Measurements from ENCODE around the gene SLC15A1.

SLC15A1 gene

DNA sequence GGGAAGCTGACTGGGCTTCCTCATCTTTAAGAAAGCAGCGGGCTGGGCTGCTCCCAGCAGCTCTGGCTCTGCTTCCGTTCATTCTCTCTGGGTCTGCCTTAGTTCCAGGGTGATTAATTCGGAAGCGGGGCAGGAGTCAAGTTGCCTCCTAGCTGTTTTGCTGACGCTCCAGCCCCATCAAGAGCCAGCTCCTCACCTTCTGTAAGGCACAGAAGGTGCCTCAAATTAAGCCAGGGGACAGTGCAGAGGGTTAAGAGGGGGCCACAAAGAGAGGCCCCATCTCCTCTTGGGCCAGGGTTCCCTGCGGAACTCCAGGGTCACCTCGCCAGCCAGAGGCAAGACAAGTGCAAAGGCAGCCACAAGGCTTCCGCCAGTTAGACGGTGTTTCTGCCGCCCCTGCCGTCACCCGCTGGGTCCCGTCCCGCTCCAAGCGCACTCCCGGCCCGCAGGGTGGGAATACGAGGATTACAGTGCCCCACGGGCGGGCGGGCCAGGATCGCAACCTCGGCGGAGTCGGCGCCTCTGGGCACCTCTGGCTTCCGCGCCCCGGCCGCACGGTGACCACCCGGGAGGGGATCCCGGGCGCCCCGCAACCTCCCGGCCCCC lies 508 bp downstream of the SLC15A1 start:
- no peak for DNase-seq (ENCODE audit: low read depth)

DNA sequence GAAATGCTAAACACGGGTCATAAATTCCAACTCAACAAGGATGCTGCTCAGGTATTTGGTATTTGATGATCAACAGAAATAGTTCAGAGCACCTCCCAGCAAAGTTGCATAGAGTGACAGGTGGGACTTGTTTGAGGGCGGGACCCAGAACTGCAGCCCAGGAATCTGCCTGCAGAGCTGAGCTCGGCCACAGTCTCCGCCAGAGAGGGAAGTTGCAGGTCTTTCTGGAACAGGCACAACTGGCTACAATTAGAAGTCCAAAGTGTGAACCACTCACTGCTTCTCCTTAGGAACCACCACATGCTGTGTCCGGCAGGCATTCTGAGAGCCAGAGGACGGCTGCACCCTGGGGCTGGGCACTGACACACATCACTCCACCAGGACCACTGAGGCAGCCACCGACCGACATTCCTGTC lies 1.1 kb downstream of the SLC15A1 start:
- DNase-seq (ENCODE audit: low read depth), result no peak

DNA sequence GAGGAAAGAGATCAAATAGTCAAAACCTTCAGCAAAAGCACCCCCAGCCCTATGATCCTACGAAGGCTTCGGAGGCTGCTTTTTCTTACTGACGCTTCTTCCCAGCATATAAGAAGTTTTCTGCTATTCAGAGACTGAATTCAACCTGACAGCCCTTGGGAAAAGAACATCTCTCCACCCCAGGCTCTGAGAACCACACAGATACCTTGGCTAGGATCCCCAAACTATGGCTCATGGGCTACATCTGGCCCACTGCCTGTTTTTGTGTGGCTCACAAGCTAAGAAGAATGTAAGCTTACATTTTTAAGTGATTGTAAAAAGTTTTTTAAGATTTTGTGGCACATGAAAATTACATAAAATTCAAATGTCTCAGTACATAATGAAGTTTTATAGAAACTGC lies 3.0 kb downstream of the SLC15A1 start:
- DNase-seq (ENCODE audit: low read depth), result no peak

DNA sequence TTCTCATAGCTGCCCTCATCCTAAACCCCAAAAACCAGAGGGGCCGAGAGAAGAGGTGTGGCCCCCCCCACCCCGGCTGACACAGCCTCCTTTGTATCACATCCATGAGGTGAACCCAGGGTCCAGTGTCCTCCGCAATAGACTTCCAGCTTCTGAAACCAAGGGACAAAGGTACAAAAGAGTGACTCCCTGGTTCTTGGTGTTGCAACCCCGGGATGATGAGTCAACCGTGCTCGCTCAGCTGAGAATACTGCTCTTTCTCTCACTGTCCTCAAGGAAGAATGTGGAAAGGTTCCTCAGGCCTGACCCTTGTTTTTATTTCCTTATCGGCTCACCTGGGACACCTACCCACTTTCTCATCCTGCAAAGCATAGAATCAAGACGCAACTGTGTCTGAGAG lies 5.5 kb downstream of the SLC15A1 start:
- no peak for DNase-seq (ENCODE audit: low read depth)

DNA sequence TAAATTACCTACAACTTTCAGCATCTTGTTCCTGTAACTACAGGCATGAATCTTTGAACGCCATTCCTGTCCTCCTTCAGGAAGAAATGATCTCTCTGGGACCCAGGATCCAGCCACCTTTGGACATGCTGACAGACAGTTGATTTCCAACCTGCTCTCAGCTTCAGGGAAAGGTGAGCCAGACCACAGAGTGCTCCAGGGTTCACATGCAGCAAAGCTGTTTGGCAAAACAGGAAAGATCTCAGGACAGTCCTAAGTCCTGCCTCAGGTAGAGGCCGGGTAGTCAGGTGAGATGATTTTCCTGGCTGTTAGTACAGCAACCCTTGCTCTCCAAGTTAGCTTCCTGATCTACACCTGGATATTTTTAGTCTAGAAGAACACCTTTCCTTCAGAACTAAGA lies 9.1 kb downstream of the SLC15A1 start:
- DNase-seq (ENCODE audit: low read depth), result no peak

DNA sequence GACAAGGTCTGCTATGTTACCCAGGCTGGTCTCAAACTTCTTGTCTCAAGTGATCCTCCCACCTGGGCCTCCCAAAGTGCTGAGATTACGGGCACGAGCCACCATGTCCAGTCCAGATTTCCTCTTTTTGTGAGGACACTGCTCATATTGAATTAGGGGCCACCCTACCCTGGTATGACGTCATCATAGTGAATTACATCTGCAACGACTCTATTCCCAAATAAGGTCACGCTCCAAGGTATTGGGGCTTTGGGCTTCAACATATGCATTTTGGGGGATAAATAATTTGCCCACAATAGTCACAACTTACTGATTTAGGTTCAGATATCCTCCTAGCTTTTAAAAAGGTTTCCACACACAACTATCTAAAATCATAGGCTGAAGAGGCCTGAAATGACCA lies 9.5 kb downstream of the SLC15A1 start:
- no peak for DNase-seq (ENCODE audit: low read depth)

DNA sequence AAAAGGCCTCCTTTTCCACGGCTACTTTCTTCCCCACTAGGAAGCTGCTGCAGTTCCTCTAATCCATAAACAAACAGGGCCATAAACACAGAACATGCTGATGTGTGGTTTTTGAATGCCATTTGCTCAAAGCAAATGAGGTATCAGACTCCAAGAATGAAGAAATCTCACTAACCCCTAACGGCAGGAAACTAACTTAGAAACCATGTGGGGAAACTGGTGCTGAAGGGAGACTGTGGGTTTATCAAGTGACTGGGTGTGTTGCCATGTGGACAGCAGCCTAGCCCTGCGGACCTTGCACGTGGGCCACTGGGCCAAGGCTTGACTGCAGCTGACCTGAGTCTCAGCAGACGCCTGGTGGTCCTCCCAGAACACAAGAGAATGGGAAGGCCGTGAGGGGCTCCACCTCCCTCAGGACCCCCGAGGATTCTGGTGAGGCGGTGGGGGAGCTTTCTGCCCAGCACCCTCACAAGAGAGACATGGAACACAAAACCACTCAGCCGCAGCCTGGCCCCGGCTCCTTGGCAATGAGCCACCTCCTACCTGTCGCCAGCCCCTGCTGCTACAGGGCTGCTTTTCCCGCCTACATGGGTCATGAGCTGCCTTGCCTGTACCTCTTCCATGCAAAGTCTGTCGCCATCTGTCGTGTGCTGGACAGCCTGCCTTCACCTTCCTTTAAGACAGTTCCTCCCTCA lies 10.6 kb downstream of the SLC15A1 start:
- no peak for DNase-seq (ENCODE audit: low read depth)

DNA sequence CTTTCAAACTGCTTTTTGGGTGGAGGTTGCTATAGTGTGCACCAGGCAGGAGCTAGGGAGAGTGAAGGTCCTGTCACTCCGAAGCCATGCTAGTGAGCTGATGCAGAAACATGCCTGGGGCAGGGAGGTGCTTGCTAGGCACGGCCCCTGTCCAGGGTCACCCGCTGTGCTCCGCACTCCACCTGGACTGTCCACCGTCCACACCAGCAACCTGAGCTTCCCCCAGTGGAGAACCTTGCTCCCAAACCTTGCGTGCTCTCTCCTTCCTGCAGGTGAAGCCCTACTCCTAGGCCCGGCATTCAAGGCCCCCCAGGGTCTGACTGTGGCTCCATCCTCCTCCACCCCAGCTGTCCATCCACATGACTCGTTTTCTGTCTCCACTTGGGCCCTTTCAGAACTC lies 12.3 kb downstream of the SLC15A1 start:
- no peak for DNase-seq (ENCODE audit: low read depth)

DNA sequence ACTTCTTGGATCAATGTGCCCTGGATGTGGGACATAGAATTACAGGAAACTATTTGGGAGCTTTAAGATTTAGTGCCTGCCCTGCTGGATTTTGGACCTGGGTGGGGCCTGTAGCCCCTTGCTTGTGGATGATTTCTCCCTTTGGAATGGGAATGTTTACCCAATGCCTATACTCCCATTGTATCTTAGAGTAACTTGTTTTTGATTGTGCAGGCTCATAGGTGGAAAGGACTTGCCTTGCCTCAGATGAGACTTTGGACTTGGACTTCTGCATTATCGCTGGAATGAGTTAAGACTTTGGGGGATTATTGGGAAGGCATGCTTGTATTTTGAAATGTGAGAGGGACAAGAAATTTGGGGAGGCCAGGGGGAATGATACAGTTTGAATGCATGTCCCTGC lies 13.5 kb downstream of the SLC15A1 start:
- DNase-seq (ENCODE audit: low read depth), result no peak

DNA sequence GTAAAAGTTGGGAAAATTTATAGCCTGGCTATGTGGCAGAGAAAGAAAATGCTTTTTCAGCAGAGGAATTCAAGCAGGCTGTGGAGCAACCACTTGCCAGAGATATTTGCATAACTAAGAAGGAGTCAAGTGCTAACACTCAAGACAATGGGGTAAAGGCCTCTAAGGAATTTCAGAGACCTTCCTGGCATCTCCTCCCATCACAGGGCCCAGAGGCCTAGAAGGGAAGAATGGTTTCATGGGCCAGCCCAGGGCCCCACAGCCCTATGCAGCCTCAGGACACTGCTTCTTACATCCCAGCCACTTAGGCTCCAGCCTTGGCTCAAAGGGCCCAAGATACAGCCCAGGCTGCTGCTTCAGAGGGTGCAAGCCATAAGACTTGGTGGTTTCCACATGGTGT lies 14.3 kb downstream of the SLC15A1 start:
- DNase-seq (ENCODE audit: low read depth), result no peak

DNA sequence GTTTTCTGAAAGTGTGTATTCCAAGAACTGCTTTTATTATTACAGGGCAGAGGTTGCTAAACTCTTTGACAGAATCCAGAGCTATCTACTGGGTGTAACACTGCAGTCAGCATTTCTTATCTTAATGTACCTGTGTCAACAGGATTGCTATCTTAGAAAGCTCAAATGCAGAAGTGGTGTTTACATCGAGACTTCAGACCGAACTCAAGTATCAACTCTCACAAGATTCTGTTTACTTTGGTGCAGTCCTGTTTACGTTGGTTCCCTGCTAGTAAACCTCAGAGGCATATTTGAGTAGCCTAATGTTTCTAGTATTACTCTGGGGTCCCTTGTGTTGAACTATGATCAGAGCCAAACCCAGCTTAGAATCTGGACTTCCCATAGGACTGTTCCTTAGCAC lies 20.5 kb downstream of the SLC15A1 start:
- DNase-seq (ENCODE audit: low read depth), result no peak

DNA sequence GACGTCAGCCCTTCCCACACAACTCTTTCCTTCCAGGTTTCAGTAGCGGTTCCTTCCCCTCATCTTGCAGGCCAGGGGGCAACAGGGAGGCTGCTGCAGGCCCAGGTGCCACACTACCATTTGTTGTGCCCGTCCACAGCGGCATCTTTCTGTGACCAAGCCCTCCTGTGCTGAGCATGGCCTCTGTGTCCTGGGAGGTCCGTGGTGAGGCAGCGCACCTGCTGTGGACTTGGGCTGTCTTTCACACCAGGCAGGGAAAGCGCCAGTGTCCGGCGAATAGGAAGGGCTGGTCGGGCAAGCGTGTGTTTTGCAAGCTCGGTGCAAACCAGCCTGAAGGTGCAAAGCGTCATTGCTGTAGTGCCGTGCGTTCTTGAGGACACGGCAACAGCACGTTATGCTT lies 21.4 kb downstream of the SLC15A1 start:
- DNase-seq (ENCODE audit: low read depth), result no peak

DNA sequence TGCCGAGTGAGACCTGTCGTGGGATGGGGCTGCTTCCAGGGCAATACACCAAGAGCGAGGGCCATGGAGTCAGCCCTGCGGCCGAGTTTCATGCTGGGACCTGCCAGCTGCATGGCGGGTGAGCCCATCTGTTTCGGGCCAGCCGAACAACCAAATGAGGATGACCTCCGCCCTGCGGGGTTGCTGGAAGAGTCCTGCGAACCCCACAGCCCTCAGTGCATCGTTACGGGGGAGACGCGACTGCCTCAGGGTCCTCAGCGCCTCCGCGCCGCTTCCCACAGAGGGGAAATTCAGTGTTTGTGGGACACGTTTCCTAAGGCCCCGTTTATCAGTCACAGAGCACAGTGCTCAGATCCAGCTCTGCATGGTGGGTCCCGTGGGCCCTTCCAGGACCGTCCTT lies 22.0 kb downstream of the SLC15A1 start:
- DNase-seq (ENCODE audit: low read depth), result no peak

DNA sequence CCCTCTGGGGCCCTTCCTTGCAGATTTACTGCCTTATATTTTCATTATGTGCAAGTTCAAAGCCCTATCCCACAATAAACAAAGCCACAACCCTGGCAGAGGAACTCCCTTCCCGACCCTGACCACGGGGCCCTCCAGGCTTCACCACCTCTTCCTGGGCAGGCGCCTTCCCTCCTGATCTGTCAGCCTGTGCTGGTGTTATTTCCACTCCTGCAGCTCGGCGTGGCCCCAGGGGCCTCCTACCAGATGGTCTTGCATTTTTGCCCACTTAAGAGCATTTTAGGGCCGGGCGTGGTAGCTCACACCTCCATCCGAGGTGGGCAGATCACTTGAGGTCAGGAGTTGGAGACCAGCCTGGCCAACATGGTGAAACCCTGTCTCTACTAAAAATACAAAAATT lies 22.8 kb downstream of the SLC15A1 start:
- no peak for DNase-seq (ENCODE audit: low read depth)

DNA sequence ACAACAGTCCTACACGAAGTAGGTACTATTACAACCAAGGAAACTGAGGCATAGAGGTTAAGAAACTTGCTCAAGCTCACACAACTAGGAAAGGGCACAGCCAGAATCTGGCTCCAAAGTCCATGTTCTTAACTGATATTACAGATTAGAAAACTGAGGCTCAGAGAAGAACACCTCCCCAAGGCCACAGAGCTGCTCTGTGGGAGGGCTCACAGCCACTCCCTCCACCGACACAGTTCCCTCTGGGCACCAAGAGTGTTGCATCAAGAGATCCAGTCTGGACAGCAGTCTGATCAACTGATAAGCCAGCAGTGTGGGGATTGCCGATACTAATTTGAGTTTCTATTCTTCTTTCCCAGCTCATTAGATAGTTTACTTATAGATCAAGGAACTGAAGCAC lies 29.5 kb downstream of the SLC15A1 start:
- no peak for DNase-seq (ENCODE audit: low read depth)

DNA sequence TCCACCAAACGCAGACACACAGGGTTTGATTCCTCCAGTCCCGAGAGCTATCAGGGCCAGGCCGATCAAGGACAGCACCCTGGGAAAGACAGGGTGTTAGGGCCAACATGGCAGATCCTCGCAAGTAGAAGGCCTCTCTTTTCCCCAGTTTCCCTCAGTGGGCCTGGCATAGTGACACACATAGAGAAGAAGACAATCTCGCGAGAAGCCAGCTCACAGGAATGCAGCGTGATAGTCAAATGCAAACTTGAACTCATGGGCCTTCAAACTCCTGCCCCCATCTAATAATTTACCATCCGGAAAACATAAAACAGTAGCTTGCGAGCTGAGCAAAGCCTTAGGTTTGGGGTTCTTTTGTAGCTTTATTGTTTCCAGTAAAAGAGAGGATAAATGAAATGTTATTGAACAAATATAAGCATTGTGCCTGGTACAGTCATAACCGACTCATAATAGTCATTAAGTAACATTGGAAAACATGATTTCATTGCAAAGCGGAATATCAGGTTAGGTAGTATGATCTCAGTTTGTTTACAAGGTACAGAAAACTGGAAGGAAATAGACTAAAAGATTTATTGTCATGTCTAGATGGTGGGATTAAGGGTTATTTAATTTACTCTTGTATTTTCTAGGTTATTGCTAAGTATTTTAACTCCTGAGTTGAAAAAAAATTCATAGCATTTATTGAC lies 30.5 kb downstream of the SLC15A1 start:
- DNase-seq (ENCODE audit: low read depth), result no peak

DNA sequence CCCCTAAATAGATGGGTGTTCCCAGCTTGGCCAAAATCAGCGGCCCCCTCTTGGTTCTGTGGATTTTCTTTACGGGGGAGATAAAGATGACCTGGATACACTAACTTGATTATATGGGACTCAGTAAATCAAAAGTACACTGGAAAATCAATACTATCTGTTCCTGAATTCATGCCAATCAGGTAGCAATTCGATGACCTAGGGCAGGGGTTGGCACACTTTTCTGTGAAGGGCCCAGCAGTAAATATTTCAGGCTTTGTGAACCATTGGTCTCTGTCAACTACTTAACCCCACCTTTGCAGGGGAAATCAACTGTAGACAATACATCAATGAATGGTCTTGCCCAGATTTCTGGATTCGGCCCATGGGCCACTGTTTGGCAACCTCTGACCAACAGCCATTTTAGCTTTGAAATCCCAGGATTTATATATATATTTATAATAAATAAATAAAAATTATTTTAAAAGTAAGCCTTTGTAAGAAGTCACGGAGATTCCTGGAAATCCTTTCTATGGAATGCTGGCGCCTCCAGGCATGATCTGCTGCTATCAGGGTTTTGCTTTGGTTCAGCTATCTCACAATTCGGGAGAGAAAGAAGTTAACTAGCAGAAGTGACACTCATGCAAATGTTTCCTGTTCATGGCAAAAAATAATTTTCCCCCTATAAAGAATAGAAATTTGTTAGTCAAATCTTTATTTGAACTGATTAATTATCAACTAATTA lies 32.8 kb downstream of the SLC15A1 start:
- DNase-seq (ENCODE audit: low read depth), result no peak

DNA sequence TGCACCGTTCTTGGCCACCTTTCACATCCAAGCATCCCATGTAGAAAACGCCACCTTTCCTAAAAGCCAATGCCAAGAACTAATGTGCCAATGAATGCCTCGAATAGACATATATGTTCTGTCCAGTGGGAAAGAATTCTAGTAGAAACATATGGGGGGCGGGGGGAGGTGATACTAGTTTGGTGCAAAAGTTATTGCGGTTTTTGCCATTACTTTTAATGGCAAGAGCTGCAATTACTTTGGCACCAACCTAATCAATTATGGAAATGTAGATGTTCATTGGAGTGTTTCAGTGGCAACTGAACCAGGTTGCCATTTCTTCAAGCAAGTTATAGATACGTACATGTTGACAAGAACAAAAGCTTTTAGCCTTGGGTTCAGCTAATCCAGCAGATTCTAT lies 34.6 kb downstream of the SLC15A1 start:
- no peak for DNase-seq (ENCODE audit: low read depth)

DNA sequence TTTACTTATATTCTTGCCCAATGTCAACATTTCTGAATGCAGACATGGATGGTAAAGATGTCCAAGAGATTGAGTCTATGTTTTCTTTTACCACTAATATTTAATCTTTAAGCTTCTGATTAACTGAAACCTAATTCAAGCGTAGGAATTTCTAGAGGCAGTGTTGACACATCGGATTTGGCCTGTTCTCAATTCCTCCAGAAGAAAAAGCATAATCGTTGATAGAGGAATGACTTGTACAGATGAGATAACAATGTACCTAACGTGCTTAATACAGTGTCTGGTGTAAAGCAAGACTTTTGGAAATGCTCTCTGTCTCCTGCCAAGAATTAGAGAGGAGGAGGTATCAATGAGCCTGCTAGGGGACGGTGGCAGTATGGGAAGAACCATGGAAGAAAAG lies 35.2 kb downstream of the SLC15A1 start:
- DNase-seq (ENCODE audit: low read depth), result no peak

DNA sequence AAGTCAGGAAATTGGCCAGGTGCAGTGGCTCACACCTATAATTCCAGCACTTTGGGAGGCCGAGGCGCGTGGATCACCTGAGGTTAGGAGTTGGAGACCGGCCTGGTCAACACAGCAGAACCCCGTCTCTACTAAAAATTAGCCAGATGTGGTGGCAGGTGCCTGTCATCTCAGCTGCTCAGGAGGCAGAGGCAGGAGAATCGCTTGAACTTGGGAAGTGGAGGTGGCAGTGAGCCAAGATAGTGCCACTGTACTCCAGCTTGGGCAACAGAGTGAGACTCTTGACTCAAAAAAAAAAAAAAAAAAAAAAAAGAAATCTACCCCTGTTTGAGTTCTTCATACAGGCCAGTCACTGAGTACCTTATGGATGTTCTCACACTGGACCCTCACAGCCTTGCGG lies 42.0 kb downstream of the SLC15A1 start:
- no peak for DNase-seq (ENCODE audit: low read depth)

DNA sequence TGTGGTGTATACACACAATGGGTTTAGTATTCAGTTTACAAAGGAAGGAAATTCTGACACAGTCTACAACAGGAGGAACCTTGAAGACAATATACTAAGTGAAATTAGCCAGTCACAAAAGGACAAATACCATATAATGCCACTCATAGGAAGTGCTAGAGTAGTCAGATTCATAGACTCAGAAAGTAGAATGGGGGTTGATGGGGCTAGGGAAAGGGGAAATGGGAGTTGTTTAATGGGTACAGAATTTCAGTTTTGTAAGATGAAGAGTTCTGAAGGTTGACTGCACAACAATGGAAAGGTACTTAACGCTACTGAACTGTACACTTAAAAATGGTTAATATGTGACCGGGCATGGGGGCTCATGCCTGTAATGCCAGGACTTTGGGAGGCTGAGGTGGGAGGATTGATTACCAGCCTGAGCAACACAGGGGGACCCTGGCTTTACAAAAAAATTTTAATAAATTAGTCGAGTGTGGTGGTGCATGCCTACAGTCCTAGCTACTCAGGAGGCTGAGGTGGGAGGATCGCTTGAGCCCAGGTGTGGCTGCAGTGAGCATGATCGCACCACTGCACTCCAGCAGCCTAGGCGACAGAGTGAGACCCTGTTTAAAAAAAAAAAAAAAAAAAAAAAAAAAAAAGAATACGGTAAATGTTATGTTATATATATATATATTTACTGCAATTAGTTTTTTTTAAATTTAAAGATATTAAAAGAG lies 45.0 kb downstream of the SLC15A1 start:
- DNase-seq (ENCODE audit: low read depth), result no peak

DNA sequence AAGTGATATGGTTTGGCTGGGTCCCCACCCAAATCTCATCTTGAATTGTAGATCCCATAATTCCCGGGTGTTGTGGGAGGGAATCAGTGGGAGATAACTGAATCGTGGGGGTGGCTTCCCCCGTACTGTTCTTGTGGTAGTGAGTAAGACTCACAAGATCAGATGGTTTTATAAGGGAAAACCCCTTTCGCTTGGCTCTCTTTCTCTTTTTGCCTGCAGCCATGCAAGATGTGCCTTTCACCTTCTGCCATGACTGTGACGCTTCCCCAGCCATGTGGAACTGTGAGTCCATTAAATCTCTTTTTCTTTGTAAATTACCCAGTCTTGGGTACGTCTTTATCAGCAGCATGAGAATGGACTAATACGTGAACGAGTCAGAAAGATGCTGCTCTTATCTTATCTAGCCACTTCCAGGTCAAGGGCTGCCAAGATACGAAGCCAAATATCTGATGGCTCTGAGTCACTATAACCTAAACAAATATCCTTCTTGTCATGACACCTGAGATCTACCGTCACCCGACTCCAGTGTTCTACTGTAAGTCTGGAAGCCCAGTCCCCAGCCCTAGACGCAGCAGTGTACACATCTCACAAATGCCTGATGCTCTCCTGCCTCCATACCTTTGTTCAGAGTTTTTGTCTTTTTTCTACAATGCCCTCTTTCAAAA lies 45.9 kb downstream of the SLC15A1 start:
- DNase-seq (ENCODE audit: low read depth), result no peak

Data from activated T-cell treated with anti-CD3 and anti-CD28 coated beads for 24 hours (primary cell).